OCI-M2 (cell line): ENCODE data around the gene NCBP2L.
"Not testable (repeated sequence)": the region's sequence is repeated elsewhere in the genome, so short reads cannot be mapped to it uniquely, and the experiment has no call there.

ENCODE experiments used
- DNase-seq: peaks from one replicate; lab custom pipeline; 2025; ENCODE audit not compliant: unreplicated experiment; lab: John Stamatoyannopoulos, UW

NCBP2L gene

GRCh38 chrX:107804427-107804826 lies 26.9 kb downstream of the NCBP2L start:
- no peak for DNase-seq

- no peak for DNase-seq
Observed at GRCh38 chrX:107805179-107805578, 27.6 kb downstream of the NCBP2L start.

- not testable (repeated sequence) for DNase-seq
Observed at GRCh38 chrX:107810053-107810452, 32.5 kb downstream of the NCBP2L start.

GRCh38 chrX:107818900-107819521 lies 41.5 kb downstream of the NCBP2L start:
- DNase-seq, result no peak

GRCh38 chrX:107823042-107823441 lies 45.5 kb downstream of the NCBP2L start:
- DNase-seq, result no peak

GRCh38 chrX:107823456-107823855 lies 45.9 kb downstream of the NCBP2L start:
- no peak for DNase-seq

GRCh38 chrX:107825698-107826237 lies 48.2 kb downstream of the NCBP2L start, which contains the start of gene MID2:
Gene MID2, plus strand, starts transcription at chrX:107825866. Its CDS starts 561 bp downstream, at chrX:107826427.
- no peak for DNase-seq

GRCh38 chrX:107826238-107827029 lies 48.9 kb downstream of the NCBP2L start:
- no peak for DNase-seq

- DNase-seq, result no peak
Observed at GRCh38 chrX:107827030-107827831, 49.7 kb downstream of the NCBP2L start.

- no peak for DNase-seq
Observed at GRCh38 chrX:107827852-107828251, 50.3 kb downstream of the NCBP2L start.

GRCh38 chrX:107829878-107830277 lies 52.3 kb downstream of the NCBP2L start:
- DNase-seq, result no peak

- no peak for DNase-seq
Observed at GRCh38 chrX:107831071-107831730, 53.7 kb downstream of the NCBP2L start.

GRCh38 chrX:107834275-107835201 lies 57.0 kb downstream of the NCBP2L start:
- DNase-seq, result no peak

GRCh38 chrX:107836958-107837357 lies 59.4 kb downstream of the NCBP2L start:
- DNase-seq, result no peak

- DNase-seq, result no peak
Observed at GRCh38 chrX:107840971-107841370, 63.4 kb downstream of the NCBP2L start.

- DNase-seq, result no peak
Observed at GRCh38 chrX:107842715-107843400, 65.3 kb downstream of the NCBP2L start.
